ENCODE data around the gene MIP.
"Not testable (repeated sequence)": the region's sequence is repeated elsewhere in the genome, so short reads cannot be mapped to it uniquely, and the experiment has no call there.

The MIP gene

DNA sequence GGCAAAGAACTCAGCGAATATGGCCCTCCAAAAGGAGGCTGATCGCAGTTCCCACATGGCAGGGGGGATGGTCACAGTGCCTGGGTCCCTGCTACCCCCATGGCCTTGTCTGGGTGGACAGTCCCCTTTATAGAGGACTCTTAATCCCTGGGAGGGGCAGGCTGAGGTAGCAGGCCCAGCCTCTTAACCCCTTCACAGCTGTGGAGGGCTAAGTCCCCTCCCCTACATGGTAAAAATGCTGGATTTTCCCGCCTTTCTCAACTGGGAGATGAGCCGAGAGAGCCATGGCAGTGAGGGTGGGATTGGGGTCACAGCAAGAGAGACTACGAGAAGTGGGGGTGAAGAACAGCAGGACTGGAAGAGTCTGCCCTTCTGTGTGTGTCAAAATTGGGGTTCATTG lies at the start of gene MIP:
Gene MIP, minus strand, starts transcription at position 101 of the 400 bp plus-strand sequence. Its CDS starts 44 bp downstream, at position 57.
- DNase-seq = no peak

DNA sequence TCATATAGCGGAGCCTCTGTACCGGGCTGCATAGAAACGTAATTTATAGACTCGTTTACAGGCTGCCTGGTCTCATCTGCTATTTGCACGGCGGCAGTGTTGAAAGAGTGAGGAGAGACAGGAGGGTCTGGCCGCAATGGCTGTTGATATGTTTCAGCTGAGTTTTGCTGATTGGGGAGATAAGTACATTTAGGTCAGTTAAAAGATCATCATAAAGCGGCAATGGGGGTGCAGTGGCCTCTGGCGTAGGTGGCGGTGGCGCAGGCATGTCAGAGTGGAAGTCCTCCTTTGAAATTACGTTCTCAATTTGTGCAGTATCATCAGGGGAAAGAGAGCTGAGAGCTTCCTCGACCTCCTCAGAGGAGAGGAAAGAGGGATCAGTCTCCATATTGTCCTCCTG lies 45.4 kb upstream of the MIP start:
- not testable (repeated sequence) for DNase-seq

DNA sequence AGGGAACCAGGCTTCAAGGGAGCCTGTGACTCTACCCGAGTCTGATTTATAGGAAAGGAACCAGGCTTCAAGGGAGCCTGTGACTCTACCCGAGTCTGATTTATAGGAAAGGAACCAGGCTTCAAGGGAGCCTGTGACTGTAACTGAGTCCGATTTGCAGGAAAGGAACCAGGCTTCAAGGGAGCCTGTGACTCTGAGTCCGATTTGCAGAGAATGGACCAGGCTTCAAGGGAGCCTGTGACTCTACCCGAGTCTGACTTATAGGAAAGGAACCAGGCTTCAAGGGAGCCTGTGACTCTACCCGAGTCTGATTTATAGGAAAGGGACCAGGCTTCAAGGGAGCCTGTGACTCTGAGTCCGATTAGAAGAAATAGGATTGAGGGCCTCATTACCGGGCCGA lies 45.0 kb upstream of the MIP start:
- DNase-seq = not testable (repeated sequence)

DNA sequence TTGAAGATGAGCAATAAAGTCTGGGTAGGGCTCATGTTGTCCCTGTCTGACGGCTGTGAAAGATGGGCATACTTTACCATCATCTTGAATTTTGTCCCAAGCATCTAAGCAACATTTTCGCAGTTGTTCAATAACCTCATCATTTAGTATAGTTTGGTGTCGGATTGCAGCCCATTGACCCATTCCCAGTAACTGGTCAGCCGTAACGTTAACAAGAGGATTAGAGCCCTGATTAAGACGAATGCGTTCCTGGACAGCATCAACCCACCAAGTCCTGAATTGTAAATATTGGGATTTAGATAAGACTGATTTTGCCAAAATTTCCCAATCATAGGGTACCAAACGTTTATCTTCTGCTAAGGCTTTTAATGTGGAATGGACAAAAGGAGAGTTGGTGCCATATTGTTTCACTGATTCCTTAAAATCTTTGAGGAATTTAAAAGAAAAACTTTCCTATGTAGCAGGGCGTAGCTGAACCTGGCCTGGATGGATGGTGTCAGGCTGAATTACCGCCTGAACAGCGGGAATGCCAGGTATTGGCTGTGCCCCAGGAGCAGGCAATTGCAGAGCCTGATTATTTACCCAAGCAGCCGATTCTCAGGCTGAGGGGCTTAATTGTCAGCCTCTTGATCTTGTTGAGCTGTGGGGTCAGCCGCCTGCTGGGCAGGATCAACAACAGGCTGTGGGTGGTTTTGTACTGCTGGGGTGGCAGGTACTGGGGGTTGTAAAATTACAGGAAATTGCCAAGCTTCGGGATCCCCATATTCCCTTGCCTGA lies 43.9 kb upstream of the MIP start:
- not testable (repeated sequence) for DNase-seq

DNA sequence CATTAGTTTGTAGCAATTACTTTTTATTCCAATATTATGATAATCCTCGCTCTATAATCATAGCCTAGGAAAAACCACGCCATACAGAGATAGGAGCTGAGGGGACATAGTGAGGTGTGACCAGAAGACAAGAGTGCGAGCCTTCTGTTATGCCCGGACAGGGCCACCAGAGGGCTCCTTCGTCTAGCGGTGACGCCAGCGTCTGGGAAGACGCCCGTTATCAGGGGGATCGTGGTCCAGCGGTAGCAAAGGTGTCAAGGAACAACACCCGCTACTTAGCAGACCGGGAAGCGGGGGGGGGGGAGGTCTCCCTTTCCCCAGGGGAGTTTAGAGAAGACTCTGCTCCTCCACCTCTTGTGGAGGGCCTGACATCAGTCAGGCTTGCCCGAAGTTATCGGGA lies 42.2 kb upstream of the MIP start:
- peak; percentile 55 for DNase-seq

DNA sequence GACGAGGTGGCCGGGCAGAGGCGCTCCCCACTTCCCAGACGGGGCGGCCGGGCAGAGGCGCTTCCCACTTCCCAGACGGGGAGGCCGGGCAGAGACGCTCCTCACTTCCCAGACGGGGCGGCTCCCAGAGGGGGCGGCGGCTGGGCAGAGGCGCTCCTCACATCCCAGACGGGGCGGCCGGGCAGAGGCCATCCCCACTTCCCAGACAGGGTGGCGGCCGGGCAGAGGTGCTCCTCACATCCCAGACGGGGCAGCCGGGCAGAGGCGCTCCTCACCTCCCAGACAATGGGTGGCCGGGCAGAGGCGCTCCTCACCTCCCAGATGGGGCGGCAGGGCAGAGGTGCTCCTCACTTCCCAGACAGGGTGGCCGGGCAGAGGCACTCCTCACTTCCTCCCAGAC lies 40.0 kb upstream of the MIP start:
- DNase-seq = not testable (repeated sequence)

DNA sequence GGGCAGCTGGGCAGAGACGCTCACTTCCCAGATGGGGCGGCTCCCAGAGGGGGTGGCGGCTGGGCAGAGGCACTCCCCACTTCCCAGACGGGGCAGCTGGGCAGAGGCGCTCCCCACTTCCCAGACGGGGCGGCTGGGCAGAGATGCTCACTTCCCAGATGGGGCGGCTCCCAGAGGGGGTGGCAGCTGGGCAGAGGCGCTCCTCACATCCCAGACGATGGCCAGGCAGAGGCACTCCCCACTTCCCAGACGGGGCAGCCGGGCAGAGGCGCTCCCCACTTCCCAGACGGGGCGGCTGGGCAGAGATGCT lies 39.6 kb upstream of the MIP start:
- DNase-seq = not testable (repeated sequence)

DNA sequence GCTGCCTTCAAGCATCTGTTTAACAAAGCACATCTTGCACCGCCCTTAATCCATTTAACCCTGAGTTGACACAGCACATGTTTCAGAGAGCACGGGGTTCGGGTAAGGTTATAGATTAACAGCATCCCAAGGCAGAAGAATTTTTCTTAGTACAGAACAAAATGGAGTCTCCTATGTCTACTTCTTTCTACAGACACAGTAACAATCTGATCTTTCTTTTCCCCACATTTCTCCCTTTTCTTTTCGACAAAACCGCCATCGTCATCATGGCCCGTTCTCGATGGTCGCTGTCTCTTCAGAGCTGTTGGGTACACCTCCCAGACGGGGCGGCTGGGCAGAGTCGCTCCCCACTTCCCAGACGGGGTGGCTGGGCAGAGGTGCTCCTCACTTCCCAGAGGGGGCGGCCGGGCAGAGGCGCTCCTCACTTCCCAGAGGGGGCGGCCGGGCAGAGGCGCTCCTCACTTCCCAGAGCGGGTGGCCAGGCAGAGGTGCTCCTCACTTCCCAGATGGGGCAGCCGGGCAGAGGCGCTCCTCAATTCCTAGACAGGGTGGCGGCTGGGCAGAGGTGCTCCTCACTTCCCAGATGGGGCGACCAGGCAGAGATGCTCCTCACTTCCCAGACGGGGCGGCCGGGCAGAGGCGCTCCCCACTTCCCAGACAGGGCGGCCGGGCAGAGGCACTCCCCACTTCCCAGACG lies 39.1 kb upstream of the MIP start:
- DNase-seq = not testable (repeated sequence)

DNA sequence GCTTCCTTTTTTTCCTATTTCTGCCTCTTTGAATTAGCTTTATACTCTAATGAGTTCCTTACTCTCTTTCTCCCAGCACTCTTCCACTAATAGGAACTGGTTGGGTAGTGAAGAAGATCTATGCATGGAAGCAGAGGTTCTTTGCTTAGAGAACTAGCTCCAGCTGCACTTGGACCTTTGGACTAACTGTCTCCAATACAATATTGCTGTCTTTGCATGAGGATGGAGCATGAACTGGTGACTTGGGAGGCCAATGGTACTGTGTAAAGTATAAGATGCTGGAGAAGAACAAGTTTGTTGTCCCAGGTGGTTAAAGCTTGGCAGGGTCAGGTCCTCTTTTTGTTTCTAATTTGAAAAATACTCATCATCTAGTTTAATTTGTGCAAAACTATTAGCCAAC lies 35.9 kb upstream of the MIP start:
- no peak for DNase-seq

DNA sequence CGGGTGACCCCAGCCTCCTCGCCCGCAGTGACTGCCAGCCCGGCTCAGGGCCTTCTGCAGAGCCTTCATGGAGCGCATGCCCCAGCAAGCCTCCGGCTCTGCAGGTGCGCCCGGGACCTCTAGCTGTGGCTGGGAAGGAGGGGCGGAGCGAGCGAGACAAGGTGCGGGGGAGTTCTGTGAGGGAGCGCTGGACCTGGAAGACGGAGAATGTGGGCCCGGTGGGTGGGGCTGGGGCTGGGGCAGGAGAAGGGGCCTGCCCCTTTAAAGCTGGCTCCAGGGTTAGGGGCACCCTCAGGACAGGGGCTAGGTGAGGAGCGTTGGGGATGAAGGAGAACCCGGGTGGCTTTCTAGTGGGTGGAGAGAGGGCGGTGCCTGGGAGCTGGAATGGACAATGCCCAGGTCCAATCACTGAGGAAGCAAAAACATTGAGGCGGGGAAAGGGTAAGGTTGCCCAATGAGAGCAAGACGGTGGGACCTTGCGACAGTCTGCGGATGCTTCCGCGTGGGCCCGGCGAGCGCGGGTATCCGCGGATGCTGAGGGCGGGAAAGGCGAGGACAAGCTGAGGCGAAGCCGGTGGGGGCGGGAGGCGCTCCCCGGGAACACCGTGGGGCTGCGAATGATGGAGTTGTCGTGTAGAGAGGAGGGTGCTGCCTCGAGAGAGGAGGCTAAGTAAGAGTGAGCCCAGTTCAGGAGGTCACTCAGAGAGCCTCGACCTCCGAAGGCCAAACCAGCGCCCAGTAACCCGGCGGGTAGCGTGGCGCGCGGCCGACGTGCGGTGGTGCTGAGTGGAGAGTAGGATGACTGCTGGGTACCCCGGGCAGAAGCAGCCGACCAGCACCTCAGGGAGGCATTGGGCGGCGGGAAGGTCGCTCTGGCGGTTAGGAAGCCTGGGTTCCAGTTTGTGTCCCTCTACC lies 33.8 kb upstream of the MIP start, which contains the start of gene GLS2:
Gene GLS2, minus strand, starts transcription at position 121 of the 915 bp plus-strand sequence. Its CDS starts 43 bp downstream, at position 78.
- peak; percentile 80 for DNase-seq

DNA sequence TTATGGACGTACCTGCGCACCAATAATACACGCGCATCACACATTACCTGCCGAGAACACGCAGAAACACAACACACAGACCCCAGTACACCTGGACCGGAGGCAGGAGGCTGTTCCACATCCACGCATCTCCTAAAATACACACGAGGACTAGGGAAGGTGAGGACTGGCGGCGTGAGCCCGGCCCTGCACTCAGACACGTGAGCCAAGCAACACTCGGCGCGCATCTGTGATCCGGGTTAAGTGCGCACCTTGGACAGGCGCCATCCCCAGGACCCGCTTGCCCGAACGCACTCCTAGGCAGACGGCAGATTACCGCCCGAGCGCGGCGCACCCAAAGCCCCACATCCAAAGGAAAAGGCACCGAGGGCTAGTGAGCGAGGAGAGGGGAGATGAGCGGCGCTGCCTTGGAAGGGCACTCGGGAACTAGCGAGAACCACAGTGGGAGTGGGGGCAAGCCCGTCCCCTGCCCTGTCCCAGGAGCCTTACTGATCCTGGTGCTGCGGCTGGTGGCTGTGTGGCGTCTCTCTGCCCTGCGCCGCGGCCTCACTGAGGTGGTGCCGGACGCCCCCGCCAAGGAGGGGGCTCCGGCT lies 33.1 kb upstream of the MIP start:
- DNase-seq = no peak

DNA sequence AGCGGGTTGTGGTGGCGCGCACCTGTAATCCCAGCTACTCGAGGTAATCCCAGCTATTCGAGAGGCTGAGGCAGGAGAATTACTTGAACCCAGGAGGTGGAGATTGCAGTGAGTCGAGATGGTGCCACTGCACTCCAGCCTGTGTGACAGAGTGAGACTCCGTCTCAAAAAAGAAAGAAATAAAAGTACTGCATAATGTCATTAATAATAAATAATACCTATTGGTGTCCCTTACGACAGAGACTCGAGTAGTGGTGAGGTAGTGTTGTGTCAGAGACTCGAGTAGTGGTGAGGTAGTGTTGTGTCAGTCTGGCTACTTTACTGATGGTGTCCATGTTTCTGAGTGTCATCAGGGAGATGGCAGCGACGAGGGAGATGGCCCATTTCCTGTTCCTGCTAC lies 32.2 kb upstream of the MIP start:
- no peak for DNase-seq

DNA sequence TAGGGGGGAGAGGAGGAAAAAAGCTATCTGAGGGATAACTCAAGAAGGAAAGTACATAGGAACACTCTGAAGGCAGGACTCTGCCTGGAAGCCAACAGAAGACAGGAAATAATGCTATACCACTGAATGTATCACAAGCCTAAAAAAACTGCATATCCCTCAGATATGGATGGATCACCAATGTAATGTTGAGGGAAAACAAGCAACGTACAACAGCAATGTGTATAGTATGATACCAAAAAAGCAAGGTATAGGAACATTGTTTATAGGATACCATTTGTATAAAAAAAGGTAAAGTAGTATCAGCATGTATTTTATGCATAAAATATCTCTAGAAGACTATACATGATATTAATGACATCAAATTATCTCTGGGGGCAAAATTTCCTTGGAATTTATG lies 30.1 kb upstream of the MIP start:
- DNase-seq = no peak

DNA sequence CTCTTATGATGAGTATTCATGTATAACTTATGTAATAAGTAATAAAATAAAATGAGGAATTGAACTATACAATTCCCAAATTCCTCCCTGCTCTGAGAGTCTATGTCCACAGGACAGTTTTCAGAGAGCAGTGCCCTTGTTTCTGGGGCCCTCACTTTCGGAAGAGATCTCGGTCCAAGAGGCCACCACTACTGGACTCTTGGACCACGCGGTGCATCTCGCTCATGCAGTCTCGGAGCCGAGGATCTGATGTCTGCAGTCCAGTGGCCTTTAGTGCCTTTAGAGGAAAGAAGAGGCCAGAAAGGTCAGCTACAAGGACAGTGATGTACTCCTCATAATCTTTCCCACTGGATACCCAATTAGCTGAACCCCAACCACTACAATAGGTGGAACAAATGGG lies 25.2 kb upstream of the MIP start:
- no peak for DNase-seq

DNA sequence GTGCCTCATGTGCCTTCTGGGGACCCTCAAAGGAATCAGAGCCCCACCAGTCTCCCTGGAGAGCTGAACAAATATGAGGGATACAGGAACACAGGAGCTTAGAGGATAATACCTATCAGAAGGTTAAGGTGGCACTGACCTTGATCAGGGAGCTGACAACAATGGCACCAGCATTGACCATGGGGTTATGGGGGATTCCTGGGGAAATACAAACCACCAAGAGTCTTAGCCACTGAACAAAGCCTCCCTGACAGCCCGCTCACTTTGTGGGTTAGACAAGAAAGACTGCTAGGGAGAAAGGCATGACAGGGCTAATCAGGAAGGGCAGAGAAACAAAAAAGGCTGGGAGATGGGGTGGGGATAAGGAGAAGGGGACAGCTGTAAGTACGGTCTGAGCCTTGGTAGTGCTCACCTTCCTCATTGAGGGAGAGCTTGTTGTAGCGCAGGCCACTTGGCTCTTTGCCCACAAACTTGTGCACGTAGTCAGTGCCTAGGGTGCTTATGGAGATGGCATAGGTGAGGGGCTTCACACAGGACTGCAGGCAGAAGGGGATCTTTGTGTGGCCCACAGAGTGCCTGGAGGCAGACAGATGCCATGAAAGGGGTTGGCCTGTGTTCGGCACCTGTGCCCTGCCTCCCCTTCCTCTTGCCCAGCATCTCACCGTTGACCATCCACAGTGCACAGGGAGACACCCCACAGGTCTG lies 23.2 kb upstream of the MIP start:
- DNase-seq = no peak

DNA sequence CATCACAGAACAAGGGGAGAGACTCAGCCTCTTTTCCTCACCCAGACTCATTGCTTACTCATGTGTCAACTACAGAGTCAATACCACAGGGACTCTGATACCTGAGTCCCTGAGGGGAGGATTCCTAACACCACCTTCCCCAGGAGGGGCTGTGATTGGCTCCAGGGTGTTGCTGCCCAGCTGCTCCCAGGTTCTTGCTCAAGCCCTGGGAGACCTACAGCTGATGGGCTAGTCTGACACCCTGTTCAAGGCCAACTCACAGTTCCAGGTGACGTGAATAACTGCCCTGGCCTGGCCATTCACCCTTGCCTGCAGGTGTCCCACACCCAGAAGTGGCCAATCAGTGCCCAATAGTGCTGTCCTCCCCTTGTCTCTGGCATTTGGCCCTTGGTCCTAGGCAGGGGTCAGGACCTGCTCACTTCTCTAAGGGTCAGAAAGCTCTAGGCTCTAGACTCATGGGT lies 22.5 kb upstream of the MIP start:
- DNase-seq = no peak

DNA sequence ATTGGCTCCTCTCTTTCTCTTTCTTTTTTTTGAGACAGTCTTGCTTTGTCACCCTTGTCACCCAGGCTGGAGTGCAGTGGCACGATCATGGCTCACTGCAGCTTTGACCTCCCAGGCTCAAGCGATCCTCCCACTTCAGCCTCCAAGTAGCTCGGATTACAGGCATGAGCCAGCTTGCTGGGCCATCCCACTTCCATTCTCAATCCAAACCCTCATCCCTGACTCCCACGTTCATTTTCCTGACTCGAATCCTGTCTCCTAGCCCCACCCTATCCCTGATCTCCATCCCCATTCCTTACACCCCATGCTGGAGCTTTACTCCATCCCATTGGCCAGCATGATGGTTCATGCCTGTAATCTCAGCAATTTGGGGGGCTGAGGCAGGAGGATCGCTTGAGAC lies 21.7 kb upstream of the MIP start:
- DNase-seq = no peak

DNA sequence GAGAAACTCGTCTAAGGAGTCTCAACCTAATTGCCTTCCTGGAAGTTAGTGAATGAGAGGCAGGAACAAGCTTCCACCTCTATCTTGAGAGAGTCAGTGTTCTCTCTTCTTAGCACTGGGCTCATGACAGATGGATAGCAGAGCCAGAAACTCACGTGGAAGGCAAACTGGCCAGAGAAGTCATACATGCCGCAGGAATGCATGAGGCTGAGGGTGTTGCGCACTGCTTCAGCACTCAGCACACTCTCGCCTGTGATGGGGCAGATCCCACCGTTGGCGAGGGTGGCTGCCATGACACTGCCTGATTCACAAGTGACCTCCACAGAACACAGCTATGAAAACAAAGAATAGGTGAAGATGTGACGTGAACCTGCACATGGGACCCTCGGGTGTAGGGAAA lies 19.9 kb upstream of the MIP start:
- DNase-seq = no peak

DNA sequence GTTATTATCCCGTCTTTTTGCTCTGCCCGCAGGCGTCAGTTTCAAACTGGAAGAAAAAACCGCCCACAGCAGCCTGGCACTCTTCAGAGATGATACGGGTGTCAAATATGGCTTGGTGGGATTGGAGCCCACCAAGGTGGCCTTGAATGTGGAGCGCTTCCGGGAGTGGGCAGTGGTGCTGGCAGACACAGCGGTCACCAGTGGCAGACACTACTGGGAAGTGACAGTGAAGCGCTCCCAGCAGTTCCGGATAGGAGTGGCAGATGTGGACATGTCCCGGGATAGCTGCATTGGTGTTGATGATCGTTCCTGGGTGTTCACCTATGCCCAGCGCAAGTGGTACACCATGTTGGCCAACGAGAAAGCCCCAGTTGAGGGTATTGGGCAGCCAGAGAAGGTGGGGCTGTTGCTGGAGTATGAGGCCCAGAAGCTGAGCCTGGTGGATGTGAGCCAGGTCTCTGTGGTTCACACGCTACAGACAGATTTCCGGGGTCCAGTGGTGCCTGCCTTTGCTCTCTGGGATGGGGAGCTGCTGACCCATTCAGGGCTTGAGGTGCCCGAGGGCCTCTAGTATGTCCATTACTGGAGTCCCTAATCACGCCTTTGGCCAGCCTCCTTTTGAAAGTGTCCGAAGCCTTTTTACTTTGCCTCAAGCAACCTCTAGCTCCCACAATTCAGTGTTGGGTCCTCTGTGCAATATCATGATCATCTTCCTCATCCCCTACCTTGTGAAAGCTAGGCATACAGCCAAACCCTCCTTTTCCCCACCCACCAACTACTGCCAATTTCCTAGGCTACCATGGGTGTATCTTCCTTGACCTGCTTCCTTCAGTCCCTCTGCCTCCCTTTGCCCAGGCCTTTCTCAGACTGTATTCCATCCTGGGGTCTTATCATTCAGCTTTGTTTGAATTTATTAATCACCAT lies 14.8 kb upstream of the MIP start:
- no peak for DNase-seq

DNA sequence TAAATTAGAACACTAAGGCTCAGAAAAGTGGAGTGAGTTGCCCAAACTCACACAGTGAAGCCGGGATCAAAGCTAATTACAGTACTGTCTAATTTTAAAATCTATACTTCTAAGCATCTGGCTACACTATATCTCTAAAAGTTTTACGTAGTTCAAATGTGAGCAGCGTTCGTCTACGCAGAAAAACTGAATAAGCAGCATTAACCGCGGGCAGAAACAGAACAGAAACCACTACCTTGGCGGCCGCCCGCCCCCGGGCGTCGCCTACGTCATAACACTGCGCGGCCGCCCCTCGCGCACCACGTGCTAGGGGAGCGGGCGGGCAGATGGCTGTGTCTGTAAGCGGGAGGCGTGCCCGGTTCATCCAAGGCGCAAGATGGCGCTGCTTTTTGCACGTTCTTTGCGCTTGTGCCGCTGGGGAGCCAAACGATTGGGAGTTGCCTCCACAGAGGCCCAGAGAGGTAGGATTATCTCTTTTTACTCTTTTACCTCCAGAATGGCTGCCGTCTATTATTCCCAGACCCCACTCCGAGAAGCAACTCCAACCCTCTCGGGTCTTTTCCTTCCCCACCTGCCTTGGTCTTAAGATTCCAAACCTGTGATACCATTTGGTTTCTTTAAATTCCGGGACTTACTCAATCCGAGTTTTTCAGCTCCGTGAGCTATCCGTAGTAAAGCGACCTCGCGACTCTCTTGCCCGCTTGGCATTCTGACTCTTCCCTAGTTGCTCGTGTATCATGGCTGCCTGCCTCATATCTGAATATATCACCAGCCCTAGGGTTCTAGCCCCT lies 14.0 kb upstream of the MIP start, which contains the start of gene SPRYD4:
Gene SPRYD4, plus strand, starts transcription at position 363 of the 791 bp plus-strand sequence. Its CDS starts 14 bp downstream, at position 377.
- DNase-seq = peak; percentile 94
